ENCODE measurements around the gene JAML.

The JAML gene

GRCh38 chr11:118164885-118165284 lies 59.9 kb downstream of the JAML start:
- DNase-seq = no peak

- no peak for DNase-seq
Measured at GRCh38 chr11:118163494-118163893, 61.3 kb downstream of the JAML start.

GRCh38 chr11:118162846-118163245 lies 62.0 kb downstream of the JAML start:
- DNase-seq = no peak

- no peak for DNase-seq
Measured at GRCh38 chr11:118161786-118162185, 63.0 kb downstream of the JAML start.

- no peak for DNase-seq
Measured at GRCh38 chr11:118157186-118157895, 67.5 kb downstream of the JAML start.

GRCh38 chr11:118156531-118157185 lies 68.2 kb downstream of the JAML start:
- DNase-seq = no peak

- DNase-seq = no peak
Measured at GRCh38 chr11:118155776-118156530, 68.9 kb downstream of the JAML start.

- DNase-seq = no peak
Measured at GRCh38 chr11:118154641-118155040, 70.2 kb downstream of the JAML start.

- no peak for DNase-seq
Measured at GRCh38 chr11:118153976-118154375, 70.8 kb downstream of the JAML start.

GRCh38 chr11:118153516-118153915 lies 71.3 kb downstream of the JAML start:
- DNase-seq = no peak

GRCh38 chr11:118152552-118153471 lies 72.0 kb downstream of the JAML start, which contains the start of gene SCN4B:
SCN4B (minus strand) TSS chr11:118152823; CDS start chr11:118152673, 150 bp downstream.
- no peak for DNase-seq

GRCh38 chr11:118152020-118152551 lies 72.7 kb downstream of the JAML start:
- no peak for DNase-seq

GRCh38 chr11:118151431-118151830 lies 73.4 kb downstream of the JAML start:
- DNase-seq = peak; percentile 10

GRCh38 chr11:118149493-118149892 lies 75.3 kb downstream of the JAML start:
- DNase-seq = no peak

GRCh38 chr11:118148856-118149255 lies 76.0 kb downstream of the JAML start:
- no peak for DNase-seq

- DNase-seq = no peak
Measured at GRCh38 chr11:118148240-118148639, 76.6 kb downstream of the JAML start.

- peak; percentile 6 for DNase-seq
Measured at GRCh38 chr11:118147502-118147901, 77.3 kb downstream of the JAML start.

- DNase-seq = no peak
Measured at GRCh38 chr11:118146554-118146953, 78.3 kb downstream of the JAML start.

- DNase-seq = peak; percentile 45
Measured at GRCh38 chr11:118145285-118146227, 79.3 kb downstream of the JAML start.

GRCh38 chr11:118144301-118145268 lies 80.2 kb downstream of the JAML start:
- DNase-seq = no peak

Measured in MV-4-11 (cell line).